Smooth muscle cell of bladder (primary cell): Measurements from ENCODE around the gene TRIM49C. TPM values are rescaled to one million over a fixed set of nuclear protein-coding genes. Genes with fewer than 3 reads are reported as not detected.

ENCODE experiments used
- total RNA-seq: library from RNA; depleted of rRNA; stranded (reverse); fragments of >200 nt; gene quantifications from 2 replicates; pipeline ENCODE4 v1.2.3, GENCODE V29; 2014

Gene TRIM49C
- not detected in 2 replicates for total RNA-seq

GRCh38 chr11:90030806-90031205 lies at the start of gene TRIM49C:
Gene TRIM49C (plus strand): TSS chr11:90031106. CDS start chr11:90035212, 4,106 bp downstream.

GRCh38 chr11:90085650-90086049 lies 54.7 kb downstream of the TRIM49C start, which contains the start of gene UBTFL1:
Gene UBTFL1 (plus strand): TSS chr11:90085950. CDS start chr11:90085950, 0 bp downstream.

Other genes starting within 250 kb of the TRIM49C start
- not detected in 2 replicates for gene TRIM49, start 222.5 kb upstream of the TRIM49C start, total RNA-seq
- under 0.01 TPM in 1 of 2 replicates, not detected in the other for gene TRIM64B, start 152.6 kb upstream of the TRIM49C start, total RNA-seq
- not detected in 2 replicates for gene TRIM49D1, start 108.9 kb upstream of the TRIM49C start, total RNA-seq
- not detected in 2 replicates for gene TRIM49D2, start 107.0 kb upstream of the TRIM49C start, total RNA-seq
- gene TRIM64, start 65.1 kb upstream of the TRIM49C start, total RNA-seq: not detected in 2 replicates
- not detected in 2 replicates for gene UBTFL1, start 54.8 kb downstream of the TRIM49C start, total RNA-seq
- 0.14 and 0.28 TPM in 2 replicates for gene NAALAD2, start 103.6 kb downstream of the TRIM49C start, total RNA-seq
- 20.8 and 33.9 TPM in 2 replicates for gene CHORDC1, start 191.9 kb downstream of the TRIM49C start, total RNA-seq